HL-60/S4 (cell line): Measurements from ENCODE around the gene IFNL2.
"Not testable (repeated sequence)": the region's sequence is repeated elsewhere in the genome, so short reads cannot be mapped to it uniquely, and the experiment has no call there.

Experiments
- in situ Hi-C: fragments of 300-500 bp; cut with MboI; formaldehyde crosslinking; loops from 2 replicates; pipeline ENCODE4 v1.14.3; 2022; ENCODE audit warnings: low sequenced_read_pairs

Gene IFNL2

GRCh38 chr19:39268085-39268484 lies at the start of gene IFNL2:
Gene IFNL2, plus strand, starts transcription at chr19:39268396. Its CDS starts 173 bp downstream, at chr19:39268569.
- in situ Hi-C loops: not testable (repeated sequence)

GRCh38 chr19:39219108-39219507 lies 49.1 kb upstream of the IFNL2 start:
- in situ Hi-C loops: not testable (repeated sequence)

- in situ Hi-C loops: no loop called here
Measured at GRCh38 chr19:39223703-39224279, 44.4 kb upstream of the IFNL2 start.

- in situ Hi-C loops: no loop called here
Measured at GRCh38 chr19:39224910-39225309, 43.3 kb upstream of the IFNL2 start.

GRCh38 chr19:39230096-39230764 lies 38.0 kb upstream of the IFNL2 start:
- in situ Hi-C loops: no loop called here

GRCh38 chr19:39232708-39233107 lies 35.5 kb upstream of the IFNL2 start:
- in situ Hi-C loops: no loop called here

GRCh38 chr19:39236527-39236926 lies 31.7 kb upstream of the IFNL2 start:
- in situ Hi-C loops: no loop called here

GRCh38 chr19:39237200-39238184 lies 30.7 kb upstream of the IFNL2 start:
- in situ Hi-C loops: no loop called here

- in situ Hi-C loops: no loop called here
Measured at GRCh38 chr19:39238209-39238608, 30.0 kb upstream of the IFNL2 start.

GRCh38 chr19:39238944-39239343 lies 29.3 kb upstream of the IFNL2 start:
- in situ Hi-C loops: no loop called here

- in situ Hi-C loops: no loop called here
Measured at GRCh38 chr19:39240421-39240820, 27.8 kb upstream of the IFNL2 start.

- in situ Hi-C loops: not testable (repeated sequence)
Measured at GRCh38 chr19:39243741-39244140, 24.5 kb upstream of the IFNL2 start.

GRCh38 chr19:39244410-39245100 lies 23.6 kb upstream of the IFNL2 start, which contains the start of gene IFNL3:
Gene IFNL3, minus strand, starts transcription at chr19:39245006. Its CDS starts 39 bp downstream, at chr19:39244967.
- in situ Hi-C loops: not testable (repeated sequence)

- in situ Hi-C loops: not testable (repeated sequence)
Measured at GRCh38 chr19:39245166-39245565, 23.0 kb upstream of the IFNL2 start.

GRCh38 chr19:39246951-39247669 lies 21.1 kb upstream of the IFNL2 start:
- in situ Hi-C loops: no loop called here

GRCh38 chr19:39247701-39248664 lies 20.2 kb upstream of the IFNL2 start:
- in situ Hi-C loops: no loop called here

- in situ Hi-C loops: no loop called here
Measured at GRCh38 chr19:39248806-39249205, 19.4 kb upstream of the IFNL2 start, which contains the start of gene IFNL4. Gene IFNL4, minus strand, starts transcription at chr19:39248856.

GRCh38 chr19:39251081-39251480 lies 17.1 kb upstream of the IFNL2 start:
- in situ Hi-C loops: no loop called here

- in situ Hi-C loops: no loop called here
Measured at GRCh38 chr19:39251846-39252245, 16.4 kb upstream of the IFNL2 start.
